Panc1 (cell line): Measurements from ENCODE around the gene FAM76B. TPM values are rescaled to one million over a fixed set of nuclear protein-coding genes. Genes with fewer than 3 reads are reported as not detected.
A peak's percentile ranks its signal among the peaks of the same experiment; 100 is the strongest.

Source experiments
- ATAC-seq: fragments of 200-7000 bp; cut with Tn5 transposase; 2 replicates; pipeline ENCODE4 v1.9.1; 2020; ENCODE audit warnings: mild to moderate bottlenecking, moderate library complexity
- BruUV-seq: library from RNA; stranded (reverse); fragments of 400-500 nt; replicated peaks from 2 replicates; lab custom pipeline; 2021; lab: Mats Ljungman, UMichigan
- CTCF ChIA-PET: fragments of 300-600 bp; sonication (Branson Sonifier 250); formaldehyde crosslinking; loops from one replicate; lab custom pipeline; 2022; ENCODE audit warnings: antibody characterized with exemption; lab: Charles Lee
- POLR2A ChIA-PET: fragments of 300-600 bp; sonication (Branson Sonifier 250); formaldehyde crosslinking; loops from one replicate; lab custom pipeline; 2022; ENCODE audit warnings: antibody characterized with exemption; lab: Charles Lee
- DNase-seq: peaks from one replicate; pipeline ENCODE4 v3.0.0-alpha.2; 2010; ENCODE audit warnings: low read depth, low spot score
- H3K27ac ChIP-seq: 2 replicates; pipeline ENCODE4 v1.5.1; 2011; ENCODE audit warnings: mild to moderate bottlenecking, low read length, inconsistent platforms
- H3K27me3 ChIP-seq: fragments of 200-500 bp; sonication (Bioruptor generic); 2 replicates; pipeline ENCODE4 v1.6.0; 2014; ENCODE audit warnings: low read length, inconsistent platforms; ENCODE audit not compliant: control insufficient read depth, insufficient read depth
- H3K36me3 ChIP-seq: fragments of 200-500 bp; sonication (Bioruptor generic); 2 replicates; pipeline ENCODE4 v1.5.1; 2014; ENCODE audit warnings: inconsistent platforms, mild to moderate bottlenecking, low read length, moderate library complexity; ENCODE audit not compliant: control insufficient read depth, insufficient read depth
- H3K4me1 ChIP-seq: 2 replicates; pipeline ENCODE4 v1.5.1; 2011; ENCODE audit warnings: inconsistent platforms, mild to moderate bottlenecking, low read length, moderate library complexity; ENCODE audit not compliant: control insufficient read depth, insufficient read depth
- H3K4me3 ChIP-seq, 2 experiments: 2 replicates each; pipeline ENCODE4 v1.5.1; 2011 to 2012; ENCODE audit warnings: low read depth in 2 of 2, low read length in 2 of 2, mild to moderate bottlenecking in 2 of 2, inconsistent platforms in 1 of 2, moderate library complexity in 1 of 2
- H3K9me3 ChIP-seq: fragments of 200-500 bp; sonication (Bioruptor generic); 2 replicates; pipeline ENCODE4 v1.5.1; 2014; ENCODE audit warnings: low read depth, mild to moderate bottlenecking, inconsistent platforms, low read length, moderate library complexity; ENCODE audit not compliant: control insufficient read depth, insufficient read depth
- CTCF ChIP-seq: fragments of 450-650 bp; IDR thresholded peaks from 2 replicates; pipeline ENCODE4 v1.5.1; 2017; ENCODE audit warnings: mild to moderate bottlenecking
- POLR2AphosphoS5 ChIP-seq: IDR thresholded peaks from 2 replicates; pipeline ENCODE4 v1.6.1; 2012; ENCODE audit warnings: mild to moderate bottlenecking, low read depth, low read length, moderate library complexity
- REST ChIP-seq, 2 experiments: IDR thresholded peaks; 2 replicates each; pipeline ENCODE4 v1.6.1; 2011 to 2012; ENCODE audit warnings: low read depth in 2 of 2, control low read depth in 1 of 2, low read length in 1 of 2, mild to moderate bottlenecking in 1 of 2, moderate library complexity in 1 of 2; ENCODE audit not compliant: insufficient read depth in 1 of 2
- SIN3A ChIP-seq: IDR thresholded peaks from 2 replicates; pipeline ENCODE4 v1.6.1; 2012; ENCODE audit warnings: low read depth, mild to moderate bottlenecking, low read length, moderate library complexity, borderline replicate concordance; ENCODE audit not compliant: insufficient read depth
- TCF7L2 ChIP-seq: IDR thresholded peaks from 2 replicates; pipeline ENCODE4 v1.6.1; 2011; ENCODE audit warnings: mild to moderate bottlenecking, low read depth, low read length, inconsistent platforms
- in situ Hi-C: cut with HindIII; loops from 2 replicates; pipeline ENCODE4 v1.10.0; 2016; ENCODE audit warnings: low sequenced_read_pairs, low pct_unique_long_range_greater_than_20kb
- intact Hi-C: fragments of 100-400 bp; cut with micrococcal nuclease; formaldehyde crosslinking; loops from one replicate; pipeline ENCODE4 v1.10.0; 2022; ENCODE audit not compliant: unreplicated experiment
- total RNA-seq: library from RNA; stranded (reverse); gene quantifications from one replicate; pipeline ENCODE4 v1.2.1, GENCODE V29; 2021; ENCODE audit not compliant: unreplicated experiment

Gene FAM76B
- total RNA-seq, 1 experiment from 2014 or later, result 31.2 TPM

- ATAC-seq (no peak), DNase-seq (no peak)
- intact Hi-C loops, result loop anchor here (1.0 to 10.0 kb wide), 2 partner anchors 615 to 702 kb away; partner anchors contain the start of gene SRSF8
- Histone ChIP-seq H3K9me3 (no peaks in the 10 kb centered on the region), H3K27me3 (no peaks in the 10 kb centered on the region; the same call in 1 of the 2 replicates), H3K4me3 (no peak overlapping the region), H3K27ac (no peak overlapping the region), H3K4me1 (no peaks in the 10 kb centered on the region), H3K36me3 (peaks cover 24% of the 10 kb centered on the region)
- in situ Hi-C loops, result no loop called here
- ChIA-PET CTCF (no interaction called here), POLR2A (no interaction called here)
- no peak for TF ChIP-seq CTCF
- no peak for TF ChIP-seq TCF7L2
- no peak for TF ChIP-seq POLR2AphosphoS5
- TF ChIP-seq SIN3A, result no peak
- no peak for TF ChIP-seq REST (IDR thresholded peaks at IDR 0.05; ENCODE audit: insufficient read depth in 1 of 2, low read depth in 2 of 2, low read length in 1 of 2)
- no TSS peak for BruUV-seq
These were observed 22.9 kb downstream of the FAM76B start for GRCh38 chr11:95766701-95767100.

GRCh38 chr11:95764267-95764898 is 25.2 kb downstream of the FAM76B start:
- H3K9me3 ChIP-seq, result no peaks in the 10 kb centered on the region
- TF ChIP-seq CTCF (peak; percentile 74; the same call in 1 of the 2 replicates), TCF7L2 (no peak)
- in situ Hi-C loops, result no loop called here
- H3K27me3 ChIP-seq, result peaks cover 6% of the 10 kb centered on the region; the same call in 1 of the 2 replicates
- H3K36me3 ChIP-seq, result peaks cover 1% of the 10 kb centered on the region; the same call in 1 of the 2 replicates
- no peak overlapping the region for H3K4me3 ChIP-seq
- BruUV-seq, result no TSS peak
- POLR2A ChIA-PET, result no interaction called here
- DNase-seq, result no peak
- CTCF ChIA-PET, result interaction anchor here (0.9 kb wide), 1 partner anchor 613 kb away, joined by 4 read pairs; no protein-coding TSS in a partner anchor
- H3K27ac ChIP-seq, result no peak overlapping the region
- no peaks in the 10 kb centered on the region for H3K4me1 ChIP-seq
- peak; percentile 76; the same call in 1 of the 2 replicates for ATAC-seq
- intact Hi-C loops, result loop anchor here (1.0 to 10.0 kb wide), 2 partner anchors 610 to 700 kb away; partner anchors contain the start of gene SRSF8
